GM12892 (cell line): ENCODE results near the gene ASGR1.
"Not testable (repeated sequence)": the region's sequence is repeated elsewhere in the genome, so short reads cannot be mapped to it uniquely, and the experiment has no call there.

Experiments
- DNase-seq: peaks from one replicate; pipeline ENCODE4 v3.0.0; 2011; ENCODE audit not compliant: insufficient read length
- FAIRE-seq: peaks from 2 replicates; lab custom pipeline; 2011; peaks lifted over from hg19 to GRCh38; lab: Jason Lieb, UNC
- POLR2A ChIP-seq: IDR thresholded peaks from 2 replicates; pipeline ENCODE4 v1.6.1; 2011; ENCODE audit warnings: low read depth, low read length, control low read depth
- POLR2AphosphoS5 ChIP-seq: IDR thresholded peaks from 2 replicates; pipeline ENCODE4 v1.6.1; 2011; ENCODE audit warnings: low read depth, low read length, control low read depth
- TAF1 ChIP-seq: IDR thresholded peaks from 2 replicates; pipeline ENCODE4 v1.6.1; 2011; ENCODE audit warnings: low read depth, mild to moderate bottlenecking, control low read depth, low read length, borderline replicate concordance

The ASGR1 gene

GRCh38 chr17:7133424-7133823 is 45.7 kb downstream of the ASGR1 start:
- no peak for TF ChIP-seq POLR2AphosphoS5
- peak; percentile 21 for FAIRE-seq

GRCh38 chr17:7132511-7133094 is 46.6 kb downstream of the ASGR1 start:
- DNase-seq: peak; percentile 65

More at GRCh38 chr17:7133424-7133823, 45.7 kb downstream of the ASGR1 start:
- no peak for DNase-seq

GRCh38 chr17:7131423-7131791 is 47.8 kb downstream of the ASGR1 start:
- TF ChIP-seq POLR2AphosphoS5: no peak
- TF ChIP-seq TAF1: no peak
- no peak for TF ChIP-seq POLR2A
- no peak for DNase-seq
- no peak for FAIRE-seq

More at GRCh38 chr17:7132511-7133094, 46.6 kb downstream of the ASGR1 start:
- TF ChIP-seq TAF1: no peak
- TF ChIP-seq POLR2AphosphoS5: peak; percentile 46; the same call in 1 of the 2 replicates
- TF ChIP-seq POLR2A: peak; percentile 61
- FAIRE-seq: peak; percentile 97

DNA sequence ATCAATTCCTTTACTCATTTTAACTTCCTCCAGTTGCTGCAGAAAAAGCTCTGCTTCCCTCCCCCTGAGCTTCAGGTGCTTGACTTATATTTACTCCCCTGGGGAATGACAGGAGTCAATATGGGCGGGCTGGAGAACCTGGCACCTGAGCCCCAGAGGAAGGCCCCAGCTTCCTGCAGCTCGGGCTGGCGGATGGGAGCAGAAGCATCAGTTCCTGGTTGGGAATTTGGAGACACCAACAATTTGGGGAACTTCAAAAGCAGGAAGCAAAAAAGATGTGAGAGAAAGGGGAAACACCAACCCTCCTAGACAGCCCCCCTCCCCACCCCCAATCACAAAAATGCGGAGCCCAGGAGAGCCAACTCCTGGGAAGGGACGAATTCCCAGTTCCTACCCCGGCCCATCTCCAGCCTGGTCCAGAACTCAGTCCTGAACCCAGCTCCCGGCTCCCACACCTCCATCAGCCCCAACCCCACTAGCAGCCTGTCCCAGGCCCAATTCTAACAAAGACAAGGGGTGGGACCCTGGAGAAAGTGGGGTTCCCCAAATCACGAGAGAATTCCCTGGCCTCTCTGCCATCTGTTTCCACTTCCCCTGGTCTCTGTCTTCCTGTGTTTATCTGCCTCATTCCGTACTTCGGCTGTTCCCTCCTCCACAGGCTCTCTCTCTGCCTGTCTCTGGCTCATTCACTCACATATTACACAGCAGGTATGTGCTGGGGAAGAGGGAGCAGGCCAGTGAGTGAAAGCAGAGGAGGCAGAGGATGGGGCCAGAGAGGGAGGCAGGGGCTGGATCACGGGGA is 48.3 kb downstream of the ASGR1 start:
- no peak for DNase-seq
- FAIRE-seq: no peak
- no peak for TF ChIP-seq TAF1
- no peak for TF ChIP-seq POLR2A
- no peak for TF ChIP-seq POLR2AphosphoS5

DNA sequence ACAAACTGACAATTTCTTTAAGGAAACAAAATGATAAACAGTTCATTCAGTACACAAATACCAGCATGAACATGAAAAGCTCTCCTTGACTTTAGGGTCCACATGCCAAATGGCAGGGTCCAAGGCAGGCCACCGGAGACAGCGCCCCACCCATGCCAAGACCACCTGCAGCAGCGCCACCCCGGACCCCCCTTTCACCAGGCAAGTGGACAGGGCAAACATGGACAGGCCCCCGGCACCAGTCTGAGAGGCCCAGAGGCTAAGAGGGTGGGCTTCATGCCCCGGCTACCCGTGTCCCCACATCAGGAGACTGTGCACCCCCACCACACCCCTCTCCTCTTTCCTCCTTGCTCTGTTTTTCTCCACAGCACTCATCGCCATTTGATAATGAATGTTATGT is 49.9 kb downstream of the ASGR1 start:
- TF ChIP-seq POLR2A: no peak
- TF ChIP-seq POLR2AphosphoS5: no peak
- no peak for TF ChIP-seq TAF1
- FAIRE-seq (no peak), DNase-seq (no peak)

DNA sequence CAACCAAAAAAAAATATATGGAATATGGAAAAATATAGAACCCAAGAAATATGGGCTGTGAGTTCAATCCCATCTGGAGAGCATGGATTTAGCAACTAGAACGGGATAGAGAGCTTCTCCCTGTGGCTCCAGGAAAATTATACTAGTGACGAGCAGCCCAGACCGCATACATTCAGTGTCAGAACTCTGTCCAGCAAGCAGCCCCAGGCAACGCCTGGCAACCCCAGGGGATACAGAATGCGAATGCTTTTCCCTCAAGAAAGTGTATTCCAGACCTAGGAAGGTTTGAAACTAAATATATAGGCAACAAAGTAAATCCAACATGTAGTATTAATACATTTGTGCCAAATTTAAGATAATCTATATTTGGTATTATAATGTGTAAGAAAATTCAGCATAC is 51.0 kb downstream of the ASGR1 start:
- no peak for TF ChIP-seq POLR2AphosphoS5
- no peak for TF ChIP-seq TAF1
- no peak for TF ChIP-seq POLR2A
- DNase-seq: no peak
- no peak for FAIRE-seq

- not testable (repeated sequence) for FAIRE-seq, DNase-seq
These were observed 51.7 kb downstream of the ASGR1 start for GRCh38 chr17:7127501-7127900.

- FAIRE-seq: not testable (repeated sequence)
These were observed 52.8 kb downstream of the ASGR1 start for GRCh38 chr17:7126386-7126785.

GRCh38 chr17:7124923-7125322 is 54.2 kb downstream of the ASGR1 start:
- FAIRE-seq: no peak
- DNase-seq: no peak
- no peak for TF ChIP-seq POLR2A
- TF ChIP-seq POLR2AphosphoS5: no peak
- no peak for TF ChIP-seq TAF1

More at GRCh38 chr17:7126386-7126785, 52.8 kb downstream of the ASGR1 start:
- not testable (repeated sequence) for DNase-seq

GRCh38 chr17:7123844-7124243 is 55.3 kb downstream of the ASGR1 start:
- no peak for FAIRE-seq
- no peak for TF ChIP-seq POLR2AphosphoS5
- no peak for TF ChIP-seq POLR2A
- no peak for TF ChIP-seq TAF1
- DNase-seq: no peak
